ENCODE data around the gene PDGFD. TPM values are rescaled to one million over a fixed set of nuclear protein-coding genes. Genes with fewer than 3 reads are reported as not detected.

Gene PDGFD
- total RNA-seq, 4 donors from 2014 or later, result 16.1 to 108 (median 36.0) TPM

DNA sequence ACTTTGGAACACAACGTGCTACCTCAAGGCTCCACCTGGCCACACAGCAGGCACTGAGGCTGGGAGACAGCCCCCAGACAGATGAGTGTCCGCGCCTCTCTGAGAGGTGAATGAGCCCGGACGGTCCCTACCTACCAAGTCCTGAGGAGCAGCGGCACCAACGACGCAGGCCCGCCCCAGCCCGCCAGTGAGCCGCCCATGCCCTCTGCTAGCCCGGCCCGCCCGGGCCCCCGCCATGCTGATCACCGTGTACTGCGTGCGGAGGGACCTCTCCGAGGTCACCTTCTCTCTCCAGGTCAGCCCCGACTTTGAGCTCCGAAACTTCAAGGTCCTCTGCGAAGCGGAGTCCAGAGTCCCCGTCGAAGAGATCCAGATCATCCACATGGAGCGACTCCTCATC, 127.4 kb downstream of the PDGFD start, which contains the start of gene DDI1:
Gene DDI1 (plus strand): TSS at position 53 of the 400 bp plus-strand sequence. CDS start 183 bp downstream, at position 236.
- no peak for DNase-seq
- 95 to 98% methylated on average over 8 to 15 of the region's 26 CpGs for WGBS, 2 donors
- no peaks in the 10 kb centered on the region for H3K27me3 ChIP-seq
- H3K36me3 ChIP-seq, result no peaks in the 10 kb centered on the region
- H3K4me1 ChIP-seq, result no peaks in the 10 kb centered on the region
- TF ChIP-seq POLR2A (IDR thresholded peaks at IDR 0.05) (no peak), CTCF (IDR thresholded peaks at IDR 0.05) (no peak)
- H3K9me3 ChIP-seq, result no peaks in the 10 kb centered on the region
- intact Hi-C loops (cut with DNase I), result no loop called here
- H3K4me3 ChIP-seq (replicated peaks in 1 of 3), result no peak within 1 kb of the TSS
- H3K27ac ChIP-seq, result no peak within 1 kb of the TSS

DNA sequence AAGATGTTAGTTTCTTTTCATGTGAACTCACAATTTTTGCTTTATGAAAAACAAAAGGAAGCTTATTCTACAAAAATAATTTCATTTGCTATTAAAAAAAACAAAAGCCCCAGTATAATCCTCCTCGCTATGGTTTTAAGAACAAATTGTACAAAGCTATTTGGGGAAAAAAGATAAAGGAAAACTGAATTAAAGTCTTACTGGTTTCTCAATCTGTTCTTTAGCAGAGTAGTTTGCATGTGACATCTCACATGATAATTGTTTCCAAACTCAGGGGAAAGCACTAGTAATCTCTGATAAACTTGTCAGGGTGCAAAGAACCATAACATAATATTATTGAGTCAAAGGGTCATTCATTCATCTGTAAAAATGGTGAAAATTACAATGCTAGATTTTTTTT, 130.4 kb downstream of the PDGFD start:
- WGBS, 2 donors, result 73 to 76% methylated on average over 1 of the region's 1 CpG
- DNase-seq, result no peak
- intact Hi-C loops (cut with DNase I), result no loop called here
- Histone ChIP-seq H3K27ac (no peak overlapping the region), H3K4me3 (replicated peaks in 1 of 3) (no peak overlapping the region), H3K9me3 (no peaks in the 10 kb centered on the region), H3K36me3 (no peaks in the 10 kb centered on the region), H3K4me1 (no peaks in the 10 kb centered on the region), H3K27me3 (no peaks in the 10 kb centered on the region)
- no peak for TF ChIP-seq CTCF (IDR thresholded peaks at IDR 0.05)
- no peak for TF ChIP-seq POLR2A (IDR thresholded peaks at IDR 0.05)

DNA sequence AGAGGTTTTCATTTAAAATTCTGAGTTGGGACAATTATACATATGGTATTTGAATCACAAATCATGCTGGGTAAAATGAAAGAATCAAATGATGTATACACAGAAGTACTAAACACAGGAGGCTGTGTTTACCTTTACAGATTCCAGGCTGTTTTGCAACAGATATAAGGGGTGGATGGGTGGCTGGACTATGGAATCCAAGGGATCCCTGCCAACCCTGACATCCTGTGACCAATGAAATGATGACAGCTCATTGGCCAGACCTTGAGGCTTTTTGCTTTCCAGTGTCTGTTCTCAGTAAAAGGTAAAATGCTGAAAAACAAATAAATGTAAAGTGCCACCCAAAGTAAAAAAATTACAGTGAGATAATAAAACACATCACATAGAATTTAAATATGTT, 130.8 kb downstream of the PDGFD start:
- Histone ChIP-seq H3K4me3 (replicated peaks in 1 of 3) (no peak overlapping the region), H3K27ac (no peak overlapping the region)
- no peak for DNase-seq

DNA sequence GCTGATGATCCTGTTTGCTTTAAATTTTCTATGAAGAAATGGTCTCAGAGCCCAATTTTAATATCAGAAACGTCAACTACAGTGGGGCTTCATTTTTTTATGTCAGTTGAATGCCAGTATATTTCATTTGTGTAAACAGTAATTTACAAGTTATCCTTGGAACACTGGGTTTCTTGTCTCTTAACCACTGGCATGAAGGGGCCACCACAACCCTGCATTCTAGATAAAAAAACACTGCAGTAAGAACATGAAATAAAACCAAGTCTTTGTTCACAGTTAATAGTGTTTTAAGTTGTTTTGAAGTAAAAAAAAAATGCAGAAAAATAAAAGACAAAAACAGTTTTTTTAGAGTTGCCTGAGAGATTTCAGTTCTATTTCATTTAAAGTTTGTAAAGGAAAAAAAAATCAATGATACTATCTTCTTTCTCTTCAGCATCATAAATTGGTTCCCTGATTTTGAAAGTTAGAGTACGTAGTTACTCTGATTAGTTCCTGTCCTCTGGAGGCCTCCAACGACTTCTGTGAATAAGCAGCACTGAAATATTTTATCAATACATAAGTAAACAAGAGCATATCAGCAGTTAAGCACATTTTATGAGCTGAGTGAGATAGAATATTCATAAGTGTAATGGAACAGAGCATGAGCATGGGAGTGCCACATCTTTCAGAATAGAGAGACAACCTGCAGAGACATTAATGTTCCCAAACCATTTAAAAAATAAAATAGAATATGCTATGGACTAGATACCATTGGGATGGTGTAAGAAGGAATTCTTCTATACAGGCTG, 135.3 kb downstream of the PDGFD start:
- no peak for TF ChIP-seq CTCF (IDR thresholded peaks at IDR 0.05)
- TF ChIP-seq POLR2A (IDR thresholded peaks at IDR 0.05), result no peak
- H3K36me3 ChIP-seq, result no peaks in the 10 kb centered on the region
- H3K4me3 ChIP-seq (replicated peaks in 1 of 3), result no peak overlapping the region
- no peaks in the 10 kb centered on the region for H3K4me1 ChIP-seq
- no peaks in the 10 kb centered on the region for H3K9me3 ChIP-seq
- WGBS, 2 donors, result 59 to 63% methylated on average over 3 of the region's 3 CpGs
- DNase-seq, result no peak
- intact Hi-C loops (cut with DNase I), result no loop called here
- H3K27me3 ChIP-seq, result no peaks in the 10 kb centered on the region
- no peak overlapping the region for H3K27ac ChIP-seq

More for the DNA sequence above, 130.8 kb downstream of the PDGFD start:
- no peaks in the 10 kb centered on the region for H3K9me3 ChIP-seq
- no peaks in the 10 kb centered on the region for H3K27me3 ChIP-seq
- TF ChIP-seq POLR2A (IDR thresholded peaks at IDR 0.05) (no peak), CTCF (IDR thresholded peaks at IDR 0.05) (no peak)
- intact Hi-C loops (cut with DNase I), result no loop called here
- no peaks in the 10 kb centered on the region for H3K36me3 ChIP-seq
- no peaks in the 10 kb centered on the region for H3K4me1 ChIP-seq

DNA sequence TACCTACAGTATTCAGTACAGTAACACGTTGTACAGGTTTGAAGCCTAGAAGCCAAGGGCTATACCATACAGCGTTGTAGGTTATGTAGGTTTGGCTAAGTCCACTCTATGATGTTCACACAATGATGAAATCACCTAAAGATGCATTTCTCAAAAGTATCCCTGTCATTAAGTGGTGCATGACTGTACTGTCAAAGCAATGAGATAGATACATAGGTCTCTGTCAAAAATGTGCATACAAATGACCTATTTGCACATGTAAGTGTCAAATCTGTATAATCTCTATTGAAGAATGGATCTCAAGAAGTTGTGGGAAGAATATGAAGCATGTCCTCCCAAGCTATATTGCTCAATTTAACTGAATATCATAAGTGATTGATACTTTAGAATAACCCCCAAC, 139.4 kb downstream of the PDGFD start:
- Histone ChIP-seq H3K27ac (no peak overlapping the region), H3K9me3 (no peaks in the 10 kb centered on the region), H3K27me3 (no peaks in the 10 kb centered on the region), H3K4me3 (replicated peaks in 1 of 3) (no peak overlapping the region), H3K36me3 (no peaks in the 10 kb centered on the region), H3K4me1 (no peaks in the 10 kb centered on the region)
- 91 to 92% methylated on average over 2 of the region's 2 CpGs for WGBS, 2 donors
- no peak for TF ChIP-seq CTCF (IDR thresholded peaks at IDR 0.05)
- no peak for TF ChIP-seq POLR2A (IDR thresholded peaks at IDR 0.05)
- DNase-seq, result no peak
- intact Hi-C loops (cut with DNase I), result no loop called here

All from thyroid gland (tissue), 4 donors.